MCF 10A (cell line): ENCODE measurements around the gene NTN1. TPM values are rescaled to one million over a fixed set of nuclear protein-coding genes. Genes with fewer than 3 reads are reported as not detected.

Experiments used
- BruUV-seq: library from RNA; stranded (reverse); fragments of 400-500 nt; replicated peaks from 2 replicates; lab custom pipeline; 2021; lab: Mats Ljungman, UMichigan
- CTCF ChIA-PET: fragments of 300-600 bp; sonication (Branson Sonifier 250); formaldehyde crosslinking; extraction: SDS; loops from one replicate; lab custom pipeline; 2021; ENCODE audit warnings: antibody characterized with exemption, inconsistent platforms; lab: Yijun Ruan, JAX
- POLR2A ChIA-PET: fragments of 300-600, 350-650 bp; sonication (Branson Sonifier 250); formaldehyde crosslinking; extraction: SDS; loops from one replicate; lab custom pipeline; 2020; ENCODE audit warnings: antibody characterized with exemption, inconsistent platforms; lab: Yijun Ruan, JAX
- DNase-seq: peaks from one replicate; pipeline ENCODE4 v3.0.0-alpha.2; 2018; ENCODE audit not compliant: unreplicated experiment
- H3K27ac Mint-ChIP-seq: one replicate; pipeline ENCODE4 v1.8.0; 2022; ENCODE audit warnings: mild to moderate bottlenecking, low read depth, mixed read lengths; ENCODE audit not compliant: unreplicated experiment
- H3K27me3 Mint-ChIP-seq: one replicate; pipeline ENCODE4 v1.8.0; 2022; ENCODE audit warnings: mixed read lengths; ENCODE audit not compliant: insufficient read depth, unreplicated experiment
- H3K36me3 Mint-ChIP-seq: one replicate; pipeline ENCODE4 v1.8.0; 2022; ENCODE audit warnings: mild to moderate bottlenecking, moderate library complexity, mixed read lengths; ENCODE audit not compliant: insufficient read depth, unreplicated experiment
- H3K4me1 Mint-ChIP-seq: one replicate; pipeline ENCODE4 v1.8.0; 2022; ENCODE audit warnings: mixed read lengths; ENCODE audit not compliant: insufficient read depth, unreplicated experiment
- H3K4me3 Mint-ChIP-seq: one replicate; pipeline ENCODE4 v1.8.0; 2022; ENCODE audit warnings: mild to moderate bottlenecking, moderate library complexity, mixed read lengths; ENCODE audit not compliant: unreplicated experiment
- H3K9me3 Mint-ChIP-seq: one replicate; pipeline ENCODE4 v1.8.0; 2022; ENCODE audit warnings: mixed read lengths; ENCODE audit not compliant: unreplicated experiment
- intact Hi-C: fragments of 100-400 bp; cut with micrococcal nuclease; formaldehyde crosslinking; loops from 2 replicates; pipeline ENCODE4 v1.14.1; 2022
- total RNA-seq: library from RNA; stranded (reverse); gene quantifications from 2 replicates; pipeline ENCODE4 v1.2.3, GENCODE V29; 2022
- TF ChIP-seq, protein P1 (sequence below): fragments of 200-600 bp; IDR thresholded peaks from one replicate; pipeline ENCODE4 v1.8.0; 2022; ENCODE audit warnings: antibody characterized with exemption, mild to moderate bottlenecking; ENCODE audit not compliant: unreplicated experiment

The NTN1 gene
- total RNA-seq, 1 experiment from 2014 or later: 0.23 TPM

DNA sequence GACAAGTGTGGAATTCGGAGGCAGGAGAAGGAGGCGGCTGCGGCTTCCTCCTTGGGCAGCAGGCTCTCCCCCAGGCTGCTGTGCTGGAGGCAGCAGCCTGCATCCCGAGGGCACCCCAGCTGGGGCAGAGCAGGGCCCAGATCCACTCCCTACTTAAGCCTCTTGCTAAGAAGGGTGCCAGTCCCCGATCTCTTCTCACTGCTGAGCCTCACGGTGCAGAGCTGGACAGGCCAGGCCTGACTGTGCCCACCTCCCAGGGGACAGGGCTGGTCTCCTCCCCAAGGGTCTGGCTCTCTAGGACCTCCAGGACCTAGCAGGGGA, 210.8 kb downstream of the NTN1 start:
- Mint-ChIP-seq H3K27me3 (no peaks in the 10 kb centered on the region), H3K9me3 (no peaks in the 10 kb centered on the region), H3K4me1 (no peaks in the 10 kb centered on the region), H3K36me3 (no peaks in the 10 kb centered on the region), H3K27ac (no peak overlapping the region), H3K4me3 (no peak overlapping the region)
- POLR2A ChIA-PET: no interaction called here
- TF ChIP-seq, protein P1, sequence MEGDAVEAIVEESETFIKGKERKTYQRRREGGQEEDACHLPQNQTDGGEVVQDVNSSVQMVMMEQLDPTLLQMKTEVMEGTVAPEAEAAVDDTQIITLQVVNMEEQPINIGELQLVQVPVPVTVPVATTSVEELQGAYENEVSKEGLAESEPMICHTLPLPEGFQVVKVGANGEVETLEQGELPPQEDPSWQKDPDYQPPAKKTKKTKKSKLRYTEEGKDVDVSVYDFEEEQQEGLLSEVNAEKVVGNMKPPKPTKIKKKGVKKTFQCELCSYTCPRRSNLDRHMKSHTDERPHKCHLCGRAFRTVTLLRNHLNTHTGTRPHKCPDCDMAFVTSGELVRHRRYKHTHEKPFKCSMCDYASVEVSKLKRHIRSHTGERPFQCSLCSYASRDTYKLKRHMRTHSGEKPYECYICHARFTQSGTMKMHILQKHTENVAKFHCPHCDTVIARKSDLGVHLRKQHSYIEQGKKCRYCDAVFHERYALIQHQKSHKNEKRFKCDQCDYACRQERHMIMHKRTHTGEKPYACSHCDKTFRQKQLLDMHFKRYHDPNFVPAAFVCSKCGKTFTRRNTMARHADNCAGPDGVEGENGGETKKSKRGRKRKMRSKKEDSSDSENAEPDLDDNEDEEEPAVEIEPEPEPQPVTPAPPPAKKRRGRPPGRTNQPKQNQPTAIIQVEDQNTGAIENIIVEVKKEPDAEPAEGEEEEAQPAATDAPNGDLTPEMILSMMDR: no peak
- intact Hi-C loops: no loop called here
- CTCF ChIA-PET: no interaction called here
- BruUV-seq: no TSS peak
- DNase-seq: no peak

DNA sequence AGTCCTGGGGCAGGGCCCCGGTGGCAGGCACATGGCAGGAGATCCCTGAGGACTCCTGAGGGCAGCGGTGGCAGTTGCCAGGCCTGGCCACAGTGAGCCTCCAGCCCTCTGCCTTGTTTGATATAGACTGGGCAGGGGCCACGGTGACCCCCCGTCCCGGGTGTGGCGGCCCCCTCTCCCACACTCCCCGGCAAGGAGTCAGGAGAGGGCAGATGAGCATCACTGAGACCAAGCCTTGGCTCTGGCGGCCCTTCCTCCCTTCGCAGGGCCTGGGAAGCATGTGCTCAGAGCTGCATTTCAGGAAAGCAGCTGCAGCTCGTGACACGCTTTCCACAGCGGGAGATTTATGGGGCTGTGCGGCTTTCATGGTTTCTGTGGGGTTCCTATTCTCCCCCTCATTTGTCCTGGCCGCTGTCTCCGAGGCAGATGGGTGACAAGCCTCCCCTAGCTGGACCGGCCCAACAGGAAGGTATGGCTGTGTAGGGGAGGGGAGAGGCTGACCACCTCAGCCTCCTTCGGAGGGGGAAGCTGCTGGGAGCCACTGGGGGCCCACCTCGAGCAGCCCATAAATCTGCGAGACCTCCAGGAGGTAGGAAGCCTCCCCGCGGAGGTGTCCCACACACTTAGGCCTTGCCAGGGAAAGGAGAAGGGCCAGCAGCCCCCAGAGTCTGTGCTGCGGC, 211.4 kb downstream of the NTN1 start:
- DNase-seq: no peak
- intact Hi-C loops: no loop called here
- no TSS peak for BruUV-seq
- Mint-ChIP-seq H3K27ac (no peak overlapping the region), H3K9me3 (no peaks in the 10 kb centered on the region), H3K4me3 (no peak overlapping the region), H3K4me1 (no peaks in the 10 kb centered on the region), H3K27me3 (no peaks in the 10 kb centered on the region), H3K36me3 (no peaks in the 10 kb centered on the region)
- CTCF ChIA-PET: interaction anchor here (0.9 kb wide), 1 partner anchor 15 kb away, joined by 3 read pairs; no protein-coding TSS in a partner anchor
- TF ChIP-seq, protein P1: no peak
- POLR2A ChIA-PET: no interaction called here

DNA sequence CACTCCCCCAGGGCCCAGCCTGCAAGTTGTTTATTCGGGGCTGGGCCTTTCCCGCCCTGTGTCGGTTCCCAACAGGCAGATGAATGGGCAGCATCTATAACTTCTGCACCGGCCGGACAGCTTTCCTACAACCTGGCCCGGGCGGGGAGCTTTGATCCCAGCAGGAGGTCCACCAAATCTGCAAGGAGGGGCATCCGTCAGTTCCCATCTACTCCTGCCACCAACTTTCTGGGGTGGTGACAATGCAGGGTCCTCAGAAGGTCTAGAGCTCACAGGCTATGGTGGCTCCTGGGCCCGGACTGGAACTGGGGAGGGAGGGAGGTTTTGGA, 211.9 kb downstream of the NTN1 start:
- no TSS peak for BruUV-seq
- no peaks in the 10 kb centered on the region for H3K36me3 Mint-ChIP-seq
- DNase-seq: no peak
- H3K9me3 Mint-ChIP-seq: no peaks in the 10 kb centered on the region
- H3K27ac Mint-ChIP-seq: no peak overlapping the region
- H3K27me3 Mint-ChIP-seq: no peaks in the 10 kb centered on the region
- TF ChIP-seq, protein P1: no peak
- POLR2A ChIA-PET: no interaction called here
- H3K4me1 Mint-ChIP-seq: no peaks in the 10 kb centered on the region
- H3K4me3 Mint-ChIP-seq: no peak overlapping the region
- intact Hi-C loops: no loop called here
- CTCF ChIA-PET: interaction anchor here (0.9 kb wide), 1 partner anchor 15 kb away, joined by 3 read pairs; no protein-coding TSS in a partner anchor

DNA sequence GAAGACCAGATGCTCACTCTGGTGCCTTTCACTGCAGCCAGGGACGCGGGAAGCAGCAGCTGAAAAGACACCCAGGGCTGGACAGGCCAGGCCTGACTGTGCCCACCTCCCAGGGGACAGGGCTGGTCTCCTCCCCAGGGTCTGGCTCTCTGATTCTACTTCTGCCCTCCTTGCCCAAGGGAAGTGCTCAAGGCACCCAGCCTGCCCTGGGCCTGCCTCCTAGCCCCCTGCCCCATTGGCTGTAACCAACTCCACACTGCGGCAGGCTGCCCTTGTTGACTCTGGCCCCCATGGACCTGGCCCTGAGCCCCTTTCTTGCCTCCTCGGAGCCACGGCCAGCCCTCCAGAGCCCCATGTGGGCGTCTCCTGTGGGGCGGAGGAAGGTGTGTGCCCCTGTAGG, 212.5 kb downstream of the NTN1 start:
- BruUV-seq: no TSS peak
- TF ChIP-seq, protein P1: no peak
- no peak overlapping the region for H3K4me3 Mint-ChIP-seq
- no peaks in the 10 kb centered on the region for H3K36me3 Mint-ChIP-seq
- no peaks in the 10 kb centered on the region for H3K4me1 Mint-ChIP-seq
- H3K27me3 Mint-ChIP-seq: no peaks in the 10 kb centered on the region
- H3K9me3 Mint-ChIP-seq: no peaks in the 10 kb centered on the region
- ChIA-PET POLR2A (interaction anchor here (0.7 kb wide), 1 partner anchor 191 kb away, joined by 3 read pairs; no protein-coding TSS in a partner anchor), CTCF (interaction anchor here (0.9 kb wide), 1 partner anchor 16 kb away, joined by 3 read pairs; no protein-coding TSS in a partner anchor)
- intact Hi-C loops: no loop called here
- DNase-seq: no peak
- H3K27ac Mint-ChIP-seq: no peak overlapping the region
